H1 (cell line): ENCODE measurements around the gene TCAP. TPM values are rescaled to one million over a fixed set of nuclear protein-coding genes. Genes with fewer than 3 reads are reported as not detected.

Source experiments
- CTCF ChIA-PET: fragments of 300-600 bp; sonication (Branson Sonifier 250); formaldehyde crosslinking; loops from one replicate; lab custom pipeline; 2021; ENCODE audit not compliant: partially characterized antibody; lab: Charles Lee
- POLR2A ChIA-PET: fragments of 300-600 bp; sonication (Branson Sonifier 250); formaldehyde crosslinking; loops from one replicate; lab custom pipeline; 2021; ENCODE audit warnings: inconsistent platforms; ENCODE audit not compliant: partially characterized antibody; lab: Charles Lee
- DNase-seq, 2 experiments: peaks; one replicate each; pipeline versions ENCODE4 v3.0.0 to v3.0.0-alpha.2; 2010 to 2022; ENCODE audit warnings: low spot score in 2 of 2, low read depth in 1 of 2, mixed read lengths in 1 of 2
- FAIRE-seq: peaks from 2 replicates; lab custom pipeline; 2011; peaks lifted over from hg19 to GRCh38; lab: Jason Lieb, UNC
- H2AFZ ChIP-seq: 2 replicates; pipeline ENCODE4 v1.8.1; 2012; ENCODE audit warnings: low read length, inconsistent platforms
- H2AK5ac ChIP-seq: 2 replicates; pipeline ENCODE4 v1.6.1; 2013; ENCODE audit warnings: low read depth, low read length
- H2BK120ac ChIP-seq: replicated peaks from 2 replicates; pipeline ENCODE3; 2013; ENCODE audit warnings: low read depth, low read length, inconsistent platforms
- H2BK12ac ChIP-seq: 2 replicates; pipeline ENCODE4 v1.6.1; 2013; ENCODE audit warnings: low read depth, low read length
- H2BK15ac ChIP-seq: 2 replicates; pipeline ENCODE4 v1.6.1; 2013; ENCODE audit warnings: low read length
- H2BK20ac ChIP-seq: 2 replicates; pipeline ENCODE4 v1.6.1; 2013; ENCODE audit warnings: low read length
- H2BK5ac ChIP-seq: 2 replicates; pipeline ENCODE4 v1.6.1; 2013; ENCODE audit warnings: low read depth, low read length
- H3K14ac ChIP-seq: 2 replicates; pipeline ENCODE4 v1.6.1; 2013; ENCODE audit warnings: inconsistent platforms; ENCODE audit not compliant: insufficient read length
- H3K18ac ChIP-seq: 2 replicates; pipeline ENCODE4 v1.6.1; 2013; ENCODE audit warnings: low read length; ENCODE audit errors: extremely low read depth
- H3K23ac ChIP-seq: 2 replicates; pipeline ENCODE4 v1.6.1; 2013; ENCODE audit warnings: inconsistent platforms; ENCODE audit not compliant: insufficient read length
- H3K23me2 ChIP-seq: 2 replicates; pipeline ENCODE4 v1.6.1; 2013; ENCODE audit warnings: low read depth, low read length
- H3K27ac ChIP-seq: 2 replicates; pipeline ENCODE4 v1.6.1; 2011; ENCODE audit warnings: low read depth, low read length, inconsistent platforms
- H3K27me3 ChIP-seq, 4 experiments: replicated peaks in 1 of 4; 1 replicate in 1 of 4; 2 replicates in 3 of 4; pipeline versions ENCODE4 v1.6.1 to v1.8.1; 2011 to 2013; ENCODE audit warnings: low read length in 3 of 4, mild to moderate bottlenecking in 3 of 4, inconsistent platforms in 2 of 4, mixed read lengths in 2 of 4, moderate library complexity in 1 of 4; ENCODE audit not compliant: control insufficient read depth in 3 of 4, insufficient read depth in 3 of 4; ENCODE audit errors: extremely low read depth in 1 of 4
- H3K36me3 ChIP-seq, 4 experiments: 2 replicates each; pipeline versions ENCODE4 v1.6.1 to v1.8.1; 2011 to 2013; ENCODE audit warnings: mild to moderate bottlenecking in 4 of 4, low read length in 3 of 4, moderate library complexity in 2 of 4, control low read depth in 1 of 4, inconsistent platforms in 1 of 4; ENCODE audit not compliant: insufficient read depth in 4 of 4, control insufficient read depth in 2 of 4
- H3K4ac ChIP-seq: replicated peaks from 2 replicates; pipeline ENCODE3; 2013; ENCODE audit warnings: low read length, low read depth, mixed read lengths, inconsistent platforms; ENCODE audit not compliant: insufficient read length
- H3K4me1 ChIP-seq, 4 experiments: replicated peaks in 1 of 4; 1 replicate in 1 of 4; 2 replicates in 3 of 4; pipeline versions ENCODE4 v1.6.1 to v1.8.1; 2011 to 2013; ENCODE audit warnings: low read length in 3 of 4, inconsistent platforms in 2 of 4, mixed read lengths in 1 of 4; ENCODE audit not compliant: insufficient read depth in 4 of 4, control insufficient read depth in 3 of 4
- H3K4me2 ChIP-seq, 2 experiments: 2 replicates each; pipeline versions ENCODE4 v1.6.1 to v1.8.1; 2011 to 2013; ENCODE audit warnings: low read depth in 2 of 2, low read length in 2 of 2, control low read depth in 1 of 2, inconsistent platforms in 1 of 2, mild to moderate bottlenecking in 1 of 2; ENCODE audit not compliant: insufficient read depth in 1 of 2
- H3K4me3 ChIP-seq, 4 experiments: fragments of 200-600, 300-600 bp in 1 of 4; sonication (generic), shearing (Covaris generic), sonication (Bioruptor Twin) in 1 of 4; 2 replicates each; pipeline versions ENCODE4 v1.5.1 to v1.8.1; 2011 to 2016; ENCODE audit warnings: low read length in 4 of 4, low read depth in 3 of 4, control low read depth in 2 of 4, inconsistent platforms in 2 of 4, mild to moderate bottlenecking in 2 of 4, mixed read lengths in 1 of 4, moderate library complexity in 1 of 4; ENCODE audit not compliant: insufficient read depth in 2 of 4; ENCODE audit errors: extremely low read depth in 1 of 4
- H3K56ac ChIP-seq: replicated peaks from 2 replicates; pipeline ENCODE3; 2013; ENCODE audit warnings: low read depth, mild to moderate bottlenecking, mixed read lengths, low read length, inconsistent platforms; ENCODE audit not compliant: insufficient read length
- H3K79me1 ChIP-seq: 2 replicates; pipeline ENCODE4 v1.6.1; 2013; ENCODE audit warnings: low read depth, low read length, control low read depth
- H3K79me2 ChIP-seq, 2 experiments: 2 replicates each; pipeline versions ENCODE4 v1.6.1 to v1.8.1; 2012 to 2013; ENCODE audit warnings: low read length in 2 of 2, mild to moderate bottlenecking in 2 of 2, inconsistent platforms in 1 of 2; ENCODE audit not compliant: insufficient read depth in 2 of 2, control insufficient read depth in 1 of 2
- H3K9ac ChIP-seq, 4 experiments: replicated peaks in 1 of 4; 1 replicate in 1 of 4; 2 replicates in 3 of 4; pipeline versions ENCODE4 v1.6.1 to v1.8.1; 2011 to 2013; ENCODE audit warnings: low read depth in 3 of 4, low read length in 3 of 4, control low read depth in 2 of 4, mild to moderate bottlenecking in 2 of 4, moderate library complexity in 2 of 4, inconsistent platforms in 1 of 4; ENCODE audit errors: extremely low read depth in 1 of 4
- H3K9me3 ChIP-seq, 2 experiments: 2 replicates each; pipeline versions ENCODE4 v1.6.1 to v1.8.1; 2012 to 2013; ENCODE audit warnings: mild to moderate bottlenecking in 2 of 2, moderate library complexity in 2 of 2, control low read depth in 1 of 2, inconsistent platforms in 1 of 2, low read depth in 1 of 2, low read length in 1 of 2, mixed read lengths in 1 of 2; ENCODE audit not compliant: insufficient read depth in 2 of 2
- H4K20me1 ChIP-seq, 2 experiments: replicated peaks in 1 of 2; 2 replicates each; pipeline versions ENCODE3 to v1.8.1; 2011 to 2013; ENCODE audit warnings: inconsistent platforms in 2 of 2, low read length in 2 of 2, mild to moderate bottlenecking in 1 of 2; ENCODE audit not compliant: insufficient read depth in 2 of 2, control insufficient read depth in 1 of 2
- H4K5ac ChIP-seq: 2 replicates; pipeline ENCODE4 v1.6.1; 2013; ENCODE audit warnings: low read length, low read depth, mixed read lengths, inconsistent platforms; ENCODE audit not compliant: insufficient read length
- H4K8ac ChIP-seq: 2 replicates; pipeline ENCODE4 v1.8.0; 2013; ENCODE audit warnings: mild to moderate bottlenecking, moderate library complexity, low read length, inconsistent platforms; ENCODE audit not compliant: insufficient read depth; ENCODE audit errors: extremely low read depth
- H4K91ac ChIP-seq: replicated peaks from 2 replicates; pipeline ENCODE3; 2013; ENCODE audit warnings: low read length, mixed read lengths, inconsistent platforms; ENCODE audit not compliant: insufficient read length
- RNF2 ChIP-seq: fragments of 200-900, 300-1000 bp; sonication (generic); IDR thresholded peaks from 2 replicates; pipeline ENCODE4 v1.7.1; 2016; ENCODE audit warnings: borderline replicate concordance, low read depth, mild to moderate bottlenecking, antibody characterized with exemption, low read length; ENCODE audit not compliant: poor library complexity, severe bottlenecking; ENCODE audit errors: missing control alignments
- WGBS, 2 experiments: shearing (Covaris generic) in 1 of 2; methylation state at CpG; one replicate each; pipeline versions ENCODE4 v1.1.6 to v1.1.7; 2013 to 2015; ENCODE audit warnings: low lambda C conversion rate in 2 of 2, mixed read lengths in 2 of 2, inconsistent platforms in 1 of 2, low coverage in 1 of 2, missing lambda C conversion rate in 1 of 2; ENCODE audit not compliant: insufficient replicate concordance in 2 of 2, insufficient coverage in 1 of 2, insufficient read length in 1 of 2; ENCODE audit errors: extremely low coverage in 1 of 2, missing lambda C conversion rate in 1 of 2; 5-methylcytosine and 5-hydroxymethylcytosine counted together
- polyA plus RNA-seq, 7 experiments: library from polyadenylated mRNA; depleted of rRNA in 3 of 7; stranded (reverse) in 5 of 7; unstranded in 2 of 7; fragments of >200 nt in 5 of 7; fragments of 200-250 nt in 2 of 7; gene quantifications; 1 replicate in 5 of 7; 2 replicates in 1 of 7; 4 replicates in 1 of 7; pipeline versions ENCODE4 v1.2.1 to v1.2.3, GENCODE V29; 2011 to 2013; ENCODE audit warnings: missing spikeins in 2 of 7, mixed read lengths in 2 of 7
- total RNA-seq: library from RNA; stranded (reverse); fragmentation: NEBNext Ultra II Directional; extraction: Animal tissue kit (Norgen Biotek cat#: 25700); gene quantifications from 2 replicates; pipeline ENCODE4 v1.2.1, GENCODE V29; 2021

TCAP gene
- total and polyA plus RNA-seq, 2 of the 8 experiments (the other 6 are each of a cell fraction or from before 2014, with no cell fraction given) = 0.82 to 1.4 TPM

- Histone ChIP-seq H3K36me3 (peaks cover 0 to under 1% (median 0%) of the 10 kb centered on the region in 4 experiments; a peak in 2 of 8 replicates), H4K20me1 (peaks cover 0 to 2% of the 10 kb centered on the region in 2 experiments), H3K79me2 (no peaks in the 10 kb centered on the region), H2BK5ac (peak overlapping the region; percentile 39; the same call in 1 of the 2 replicates), H3K4ac (peak overlapping the region; percentile 2), H4K8ac (no peak overlapping the region; the same call in 1 of the 2 replicates), H2BK15ac (peak overlapping the region; percentile 88; the same call in 1 of the 2 replicates), H3K9ac (no peak overlapping the region), H3K4me3 (no peak overlapping the region), H2BK120ac (no peak overlapping the region), H3K27ac (no peak overlapping the region), H2AK5ac (peak overlapping the region; percentile 66), H3K56ac (no peak overlapping the region), H3K4me2 (no peak overlapping the region; a peak in 1 of 4 replicates), H3K4me1 (peaks cover 0 to 48% (median 43%) of the 10 kb centered on the region in 4 experiments; a peak in 6 of 7 replicates), H3K27me3 (peaks cover 0 to 22% (median 6%) of the 10 kb centered on the region in 4 experiments; a peak in 4 of 7 replicates), H2BK12ac (peak overlapping the region; percentile 75; the same call in 1 of the 2 replicates), H3K9me3 (no peaks in the 10 kb centered on the region), H3K23ac (no peak overlapping the region), H2AFZ (no peak overlapping the region), H3K79me1 (no peaks in the 10 kb centered on the region), H2BK20ac (peak overlapping the region; percentile 61; the same call in 1 of the 2 replicates), H3K23me2 (peaks cover 11% of the 10 kb centered on the region; the same call in 1 of the 2 replicates), H4K91ac (no peak overlapping the region), H3K14ac (no peak overlapping the region), H4K5ac (no peak overlapping the region), H3K18ac (no peak overlapping the region)
- FAIRE-seq (no peak), DNase-seq (no peak)
- 74% methylated on average over 2 of the region's 2 CpGs; no CpG with 5 or more reads in 1 of the 2 experiments for WGBS, 2 experiments
- TF ChIP-seq RNF2 = no peak
- ChIA-PET POLR2A (interaction anchor here (0.7 to 32.5 kb wide), 11 partner anchors 13 to 191 kb away, joined by 3 to 708 read pairs (median 4); partner anchors contain the start of genes ERBB2, PGAP3 and STARD3), CTCF (interaction anchor here (0.7 to 52.4 kb wide), 11 partner anchors 16 to 140 kb away, joined by 3 to 1885 read pairs (median 3); partner anchors contain the start of genes ERBB2, MIEN1, PGAP3 and PPP1R1B)
These were observed 1.1 kb downstream of the TCAP start for GRCh38 chr17:39666231-39666600.
